Erythroblast (primary cell): ENCODE measurements around the gene GABBR2.

Source experiments
- GATA1 ChIP-seq: IDR thresholded peaks from 2 replicates; pipeline ENCODE4 v1.6.1; 2011; ENCODE audit warnings: low read depth, mild to moderate bottlenecking, control low read depth, low read length, moderate library complexity
- POLR2A ChIP-seq: IDR thresholded peaks from 2 replicates; pipeline ENCODE4 v1.6.1; 2011; ENCODE audit warnings: mild to moderate bottlenecking, low read length

DNA sequence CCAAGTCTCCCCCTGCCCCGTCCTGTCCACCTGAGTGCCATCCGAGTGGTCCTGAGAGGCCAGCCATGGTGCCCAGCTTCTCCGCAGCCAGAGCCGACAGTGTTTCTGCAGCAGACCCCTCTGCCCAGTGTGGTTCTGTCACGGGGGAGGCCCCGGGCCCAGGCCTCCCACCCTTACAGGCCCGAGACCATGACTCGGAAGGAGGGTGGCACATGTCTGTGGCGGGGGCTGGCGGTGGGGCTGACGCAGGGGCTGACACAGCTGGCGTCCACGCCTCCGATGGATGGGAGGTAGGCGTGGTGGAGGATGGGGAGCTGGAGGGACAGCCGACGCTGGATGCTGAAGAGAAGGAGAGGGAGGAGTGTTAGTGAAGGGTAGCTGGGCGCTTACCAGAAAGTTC lies 418.3 kb downstream of the GABBR2 start:
- TF ChIP-seq POLR2A (no peak), GATA1 (no peak)
